Middle frontal gyrus (tissue), 1 donor: Measurements from ENCODE around the gene KHNYN.

Source experiments
- DNase-seq: peaks from one replicate; pipeline ENCODE4 v3.0.0-alpha.2; 2015; ENCODE audit warnings: low spot score; ENCODE audit errors: extremely low spot score

KHNYN gene

GRCh38 chr14:24422261-24422660, 7.5 kb upstream of the KHNYN start:
- DNase-seq: no peak

- DNase-seq: no peak
These were observed 6.8 kb upstream of the KHNYN start for GRCh38 chr14:24422694-24423601.

GRCh38 chr14:24425704-24426103, 4.0 kb upstream of the KHNYN start:
- no peak for DNase-seq

DNA sequence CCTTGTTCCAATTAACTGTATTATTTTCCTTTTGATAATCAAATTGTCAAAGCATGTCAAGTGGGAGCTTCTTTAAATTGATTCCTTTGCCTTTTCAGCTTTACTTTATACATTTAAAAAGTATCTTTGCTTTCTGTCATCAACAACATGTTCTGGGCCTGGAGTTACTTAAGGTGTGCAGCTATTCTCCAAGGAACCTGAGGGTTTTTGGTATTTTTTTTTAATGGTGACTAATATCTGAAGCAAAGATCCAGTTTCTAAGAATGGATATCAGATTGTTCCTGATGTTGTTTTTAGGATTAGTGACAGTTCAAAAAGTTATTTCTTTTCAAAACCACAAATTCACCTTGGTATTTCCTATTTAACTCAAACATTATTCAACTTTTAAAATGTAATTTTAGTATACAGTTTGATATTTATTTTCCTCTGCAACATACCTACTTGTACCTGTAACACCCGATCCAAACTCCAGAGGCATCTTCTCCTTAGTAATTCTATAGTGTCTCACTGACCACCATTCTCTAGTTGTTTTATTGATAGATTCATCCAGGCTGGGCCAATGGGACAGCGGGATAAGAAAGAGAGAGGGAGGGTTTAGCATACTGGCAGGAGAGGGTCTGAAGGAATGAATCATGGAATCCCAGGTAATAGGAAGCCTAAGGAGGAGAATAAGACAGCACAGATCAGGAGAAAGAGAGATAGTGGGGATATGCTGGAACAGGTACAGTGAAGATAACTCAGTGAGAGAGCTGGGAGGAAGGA, 3.4 kb upstream of the KHNYN start:
- no peak for DNase-seq

GRCh38 chr14:24426912-24427536, 2.7 kb upstream of the KHNYN start:
- DNase-seq: no peak

DNA sequence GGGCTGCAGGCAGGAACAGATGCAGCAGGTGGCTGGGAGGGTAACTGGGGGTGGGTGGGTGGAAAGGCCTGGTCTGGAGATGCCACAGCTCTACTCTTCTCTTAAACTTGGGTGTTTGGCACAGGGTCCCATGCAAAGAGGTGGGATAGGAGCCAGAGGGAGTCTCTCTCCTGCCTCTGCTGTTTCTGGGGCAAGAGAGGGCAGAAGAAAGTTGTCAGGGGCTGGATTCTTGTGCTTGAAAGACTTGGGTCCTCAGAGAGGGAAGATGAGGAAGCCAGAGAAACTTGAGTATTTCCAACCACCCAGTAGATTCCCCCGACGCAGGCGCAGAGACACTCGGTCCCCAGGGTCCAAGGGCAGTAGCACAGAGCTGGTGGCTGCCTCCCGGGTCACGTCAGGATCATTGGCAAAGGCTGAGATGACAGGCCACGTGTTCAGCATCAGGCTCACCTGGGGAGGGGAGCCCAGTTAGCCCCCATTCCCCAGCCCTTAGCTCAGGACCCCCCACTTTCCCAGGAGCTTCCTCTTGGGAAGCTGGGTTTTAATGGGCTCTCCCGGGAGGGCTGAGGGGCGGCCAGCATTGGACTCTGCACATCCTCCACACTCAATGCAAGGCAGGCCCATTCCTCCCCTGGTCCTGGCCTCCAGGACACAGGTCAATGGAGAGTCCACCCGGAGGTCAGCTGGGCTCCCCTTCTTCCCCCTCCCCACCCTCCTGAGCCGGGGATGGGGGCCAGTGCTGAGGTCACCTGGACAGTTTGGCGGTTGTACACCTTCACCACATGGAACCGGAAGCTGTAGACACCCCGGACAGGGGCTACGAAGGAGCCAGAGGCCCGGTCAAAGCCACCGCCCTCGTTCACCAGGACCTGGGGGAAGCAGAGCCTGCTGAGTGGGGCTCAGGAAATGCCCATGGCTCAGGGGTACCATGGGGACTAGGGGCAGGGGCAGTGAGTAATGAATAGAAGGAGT, 1.9 kb upstream of the KHNYN start:
- DNase-seq: no peak

DNA sequence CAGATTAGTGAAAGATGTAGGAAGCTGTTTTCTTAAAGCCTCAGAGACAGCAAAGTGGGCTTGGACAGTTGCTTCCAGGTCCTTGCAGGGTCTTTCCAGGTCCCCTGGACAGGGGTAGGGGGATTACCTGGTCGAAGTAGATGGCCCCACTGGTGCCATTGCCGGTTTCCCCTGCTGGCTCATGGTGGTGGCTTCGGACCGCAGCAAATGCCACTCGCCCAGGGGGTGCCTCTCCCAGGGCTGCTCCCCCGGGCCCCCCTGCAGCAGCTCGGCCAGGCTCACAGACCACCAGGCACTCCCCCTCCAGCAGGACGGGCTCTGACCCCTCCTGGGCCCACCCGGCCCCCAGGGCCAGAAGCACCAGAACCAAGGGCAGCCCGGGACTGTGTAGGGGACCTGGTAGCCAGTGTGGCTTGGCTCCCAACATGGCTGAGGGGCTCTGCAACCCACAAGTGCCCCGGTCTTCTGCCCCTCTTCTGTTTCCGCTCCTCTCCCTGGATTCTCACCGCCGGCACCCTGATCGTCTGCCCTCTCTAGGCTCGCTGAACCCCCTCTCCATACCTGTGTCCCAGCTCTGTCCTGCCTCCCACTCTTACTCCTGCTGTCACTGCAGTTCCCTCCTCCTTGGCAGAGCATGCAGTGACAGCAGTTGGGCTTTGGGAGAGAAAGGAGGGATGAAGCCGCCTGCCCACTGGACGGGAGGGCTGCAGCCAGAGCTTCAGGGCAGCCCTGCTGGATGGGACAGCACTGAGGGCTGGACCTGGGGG, 943 bp upstream of the KHNYN start:
- DNase-seq: no peak

- no peak for DNase-seq
These were observed 458 bp downstream of the KHNYN start for GRCh38 chr14:24430143-24430681.

DNA sequence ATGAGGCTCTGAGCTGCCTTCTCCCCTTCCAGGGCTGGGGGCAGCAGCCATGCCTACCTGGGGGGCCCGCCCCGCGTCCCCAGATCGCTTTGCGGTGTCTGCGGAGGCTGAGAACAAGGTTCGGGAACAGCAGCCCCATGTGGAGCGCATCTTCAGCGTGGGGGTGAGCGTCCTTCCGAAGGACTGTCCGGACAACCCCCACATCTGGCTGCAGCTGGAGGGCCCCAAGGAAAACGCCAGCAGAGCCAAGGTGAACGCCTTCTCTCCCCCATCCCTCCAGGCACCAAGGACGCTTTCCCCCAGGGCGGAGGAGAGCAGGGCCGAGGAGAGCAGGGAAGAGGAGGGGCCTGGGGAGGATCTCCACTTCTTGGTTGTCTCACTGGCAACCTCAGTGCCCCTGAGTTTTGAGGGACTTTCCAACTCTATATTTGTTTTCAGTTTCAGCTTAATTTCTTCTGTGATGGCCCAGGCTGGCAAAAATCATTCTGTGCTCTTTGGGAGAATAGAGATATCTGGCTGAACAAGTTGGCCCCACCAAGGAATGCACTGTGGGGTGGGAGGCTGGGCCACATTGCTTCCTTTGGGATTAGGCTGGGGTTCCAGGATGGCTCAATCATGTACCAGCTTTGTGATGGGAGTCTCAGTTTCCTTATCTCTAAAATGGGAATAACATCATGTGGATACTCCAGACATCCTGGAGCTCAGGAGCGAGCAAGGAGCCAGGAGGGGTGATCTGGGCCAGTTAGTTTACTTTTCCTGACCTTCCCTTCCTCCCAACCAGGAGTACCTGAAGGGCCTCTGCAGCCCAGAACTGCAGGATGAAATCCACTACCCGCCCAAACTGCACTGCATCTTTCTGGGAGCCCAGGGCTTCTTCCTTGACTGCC, 1.2 kb downstream of the KHNYN start:
- no peak for DNase-seq

- no peak for DNase-seq
These were observed 2.0 kb downstream of the KHNYN start for GRCh38 chr14:24431569-24432258.

GRCh38 chr14:24432259-24433131, 2.7 kb downstream of the KHNYN start:
- DNase-seq: no peak

DNA sequence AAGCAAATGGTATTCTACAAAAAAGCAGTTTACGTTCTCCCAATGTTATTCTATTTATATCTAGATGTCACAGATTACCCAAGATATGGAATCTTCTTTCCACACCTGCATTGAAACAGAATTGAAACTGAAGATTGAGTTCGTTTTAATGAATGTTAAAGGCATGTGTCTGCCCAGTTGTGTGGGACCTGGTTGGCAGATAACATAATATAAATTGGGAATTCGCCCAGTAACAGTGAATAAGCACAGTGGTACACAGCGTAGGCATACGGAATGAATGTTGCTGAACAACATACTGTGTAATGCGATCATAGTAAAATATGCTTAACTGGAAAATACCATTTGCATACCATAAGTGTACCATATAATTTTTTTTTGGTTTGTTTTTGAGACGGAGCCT, 4.3 kb downstream of the KHNYN start:
- DNase-seq: no peak

- DNase-seq: no peak
These were observed 4.9 kb downstream of the KHNYN start for GRCh38 chr14:24434676-24435075.

DNA sequence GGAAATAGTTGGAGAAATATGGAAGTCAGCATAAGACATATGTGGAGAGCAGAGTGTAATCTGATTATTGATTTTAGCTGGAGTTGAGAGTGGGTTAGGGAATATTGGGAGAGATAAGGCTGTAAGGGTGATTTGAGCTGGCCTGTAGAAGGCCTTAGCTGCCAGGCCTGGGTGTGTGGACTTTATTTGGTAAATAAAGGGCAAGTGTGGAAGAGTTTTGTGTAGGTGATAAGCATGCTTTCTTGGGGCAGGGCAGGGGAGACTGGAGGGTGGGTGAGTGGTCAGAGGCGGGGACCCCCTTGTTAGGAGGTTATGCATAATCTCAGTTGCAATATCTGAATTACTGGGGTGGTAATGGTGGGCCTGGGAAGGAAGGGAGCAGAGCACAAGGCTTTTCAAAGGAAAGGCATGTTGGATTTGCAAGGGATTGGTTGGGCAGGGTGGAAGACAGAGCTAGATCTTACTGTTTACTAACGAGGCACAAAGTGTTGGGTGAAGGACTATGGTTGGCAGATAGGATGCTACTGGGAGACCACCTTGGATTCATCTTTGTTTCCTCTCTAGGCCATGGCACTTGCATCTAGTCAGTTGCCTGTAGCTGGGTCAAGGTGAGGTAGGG, 5.5 kb downstream of the KHNYN start:
- DNase-seq: no peak

GRCh38 chr14:24435998-24436354, 6.2 kb downstream of the KHNYN start:
- DNase-seq: no peak

DNA sequence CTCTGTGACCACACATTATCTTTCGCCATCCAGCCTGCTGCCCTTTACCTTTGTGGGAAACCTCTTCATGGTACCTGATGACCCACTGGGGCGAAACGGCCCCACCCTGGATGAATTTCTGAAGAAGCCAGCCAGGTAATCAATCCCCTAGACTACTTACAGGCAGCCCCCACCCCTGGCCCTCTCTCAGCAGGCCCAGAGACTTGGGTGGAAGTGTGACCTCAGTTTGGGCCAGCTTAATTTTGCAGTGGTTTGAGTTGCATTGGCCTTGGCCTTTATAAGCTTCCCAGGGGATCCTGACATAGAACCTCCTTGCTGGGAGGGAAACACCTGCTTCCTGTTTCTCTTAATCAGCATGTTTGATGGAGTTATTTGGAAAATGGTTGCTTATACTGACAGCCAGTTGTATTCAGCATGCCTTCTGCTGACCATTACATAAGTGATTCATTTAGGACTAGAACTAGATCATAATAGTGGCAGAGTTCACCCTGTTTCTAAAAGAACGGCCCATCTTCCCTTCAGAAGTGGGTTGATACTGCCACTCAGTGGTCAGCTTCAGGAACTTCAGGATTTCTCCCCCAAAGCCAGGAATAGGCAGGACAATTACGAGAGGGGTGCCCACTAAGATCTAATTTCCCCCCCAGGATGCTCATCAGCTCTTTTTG, 6.7 kb downstream of the KHNYN start:
- DNase-seq: peak; percentile 52
